H4 (cell line): Measurements from ENCODE around the gene PACSIN2. TPM values are rescaled to one million over a fixed set of nuclear protein-coding genes. Genes with fewer than 3 reads are reported as not detected.
"Not testable (repeated sequence)": the region's sequence is repeated elsewhere in the genome, so short reads cannot be mapped to it uniquely, and the experiment has no call there.

Source experiments
- DNase-seq: peaks from one replicate; pipeline ENCODE4 v3.0.0-alpha.2; 2015; ENCODE audit warnings: low spot score
- total RNA-seq: library from RNA; depleted of rRNA; stranded (reverse); fragments of >200 nt; shearing (Covaris generic); gene quantifications from 2 replicates; pipeline ENCODE4 v1.2.3, GENCODE V29; 2014

Gene PACSIN2
- total RNA-seq, 1 experiment from 2014 or later: 52.4 TPM

DNA sequence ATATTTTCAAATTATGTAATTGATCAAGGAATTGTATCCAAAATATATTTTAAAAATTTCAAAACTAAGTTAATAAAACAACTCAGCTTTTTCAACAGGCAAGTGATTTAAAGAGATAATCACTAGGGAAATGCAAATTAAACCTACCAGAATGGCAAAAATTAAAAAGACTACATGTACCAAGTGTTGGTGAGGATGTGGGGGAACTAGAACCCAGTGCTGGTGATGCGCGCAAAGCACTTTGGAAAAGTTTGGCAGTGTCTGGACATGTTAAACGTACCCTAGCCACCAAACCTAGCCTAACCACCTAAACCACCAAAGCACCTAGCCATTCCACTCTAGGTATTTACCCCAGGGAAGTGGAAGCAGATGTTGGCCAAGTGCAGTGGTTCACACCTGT is 22.9 kb downstream of the PACSIN2 start:
- DNase-seq: no peak

DNA sequence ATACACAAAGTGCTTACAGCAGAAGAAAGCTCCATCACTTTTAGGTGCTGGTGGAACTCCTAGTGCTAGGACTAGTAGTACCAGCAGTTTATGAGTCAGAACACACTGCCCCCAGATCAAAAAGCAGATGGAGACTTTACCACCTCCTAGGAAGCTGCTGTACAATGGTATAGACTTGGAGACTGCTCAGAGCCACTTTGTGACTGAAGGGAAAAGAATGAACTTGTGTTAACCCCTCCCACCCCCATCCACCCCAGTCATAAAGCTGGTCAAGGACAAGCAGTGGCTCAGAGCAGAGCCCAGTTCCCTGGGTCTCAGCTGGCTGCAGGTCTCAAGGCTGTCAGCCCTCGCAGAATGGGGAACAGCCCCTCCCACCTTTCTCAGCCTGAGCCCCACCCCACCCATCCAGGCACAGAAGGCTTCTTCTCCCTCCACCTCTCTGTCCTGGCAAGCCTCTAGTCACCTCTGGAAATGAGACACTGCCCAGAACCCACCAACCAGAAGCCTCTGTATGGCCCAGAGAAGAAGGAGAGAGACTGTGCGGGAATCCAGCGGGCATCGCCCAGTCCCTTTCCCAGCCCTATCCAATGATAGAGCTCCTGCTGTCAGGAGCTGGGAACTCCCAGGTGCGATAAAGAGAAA is 23.8 kb downstream of the PACSIN2 start:
- peak; percentile 40 for DNase-seq

DNA sequence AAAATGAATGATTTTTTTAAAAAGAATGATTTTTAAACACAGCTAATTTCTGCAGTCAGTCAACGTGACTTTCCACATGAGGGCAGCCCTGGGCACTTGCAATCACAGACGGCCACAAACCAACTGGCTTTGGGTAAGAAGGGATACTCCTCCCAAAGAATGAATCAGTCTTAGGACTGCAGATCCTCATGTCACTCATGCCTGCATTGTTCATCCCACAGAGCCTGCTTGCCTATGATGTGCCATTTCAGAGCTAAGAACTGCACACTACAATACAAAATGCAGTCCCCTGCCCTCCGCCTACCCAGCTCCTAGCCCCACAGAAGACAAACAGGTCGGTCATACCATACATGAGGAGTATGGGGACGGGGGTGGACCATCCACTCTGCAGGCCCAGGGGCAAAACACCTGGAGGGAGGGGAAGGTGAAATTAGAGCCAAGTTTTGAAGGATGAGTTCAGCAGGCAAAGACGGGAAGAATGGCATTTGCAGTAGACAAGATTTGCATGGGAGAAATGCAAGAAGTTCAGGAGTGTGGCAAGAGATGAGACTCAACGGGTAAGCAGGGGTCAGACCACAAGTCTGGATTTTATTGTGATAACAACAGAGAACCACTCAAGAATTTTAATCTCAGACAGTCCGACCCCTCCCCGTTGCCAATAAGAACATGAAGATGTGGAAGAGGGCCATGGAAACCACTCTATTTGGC is 24.7 kb downstream of the PACSIN2 start:
- DNase-seq: peak; percentile 84

DNA sequence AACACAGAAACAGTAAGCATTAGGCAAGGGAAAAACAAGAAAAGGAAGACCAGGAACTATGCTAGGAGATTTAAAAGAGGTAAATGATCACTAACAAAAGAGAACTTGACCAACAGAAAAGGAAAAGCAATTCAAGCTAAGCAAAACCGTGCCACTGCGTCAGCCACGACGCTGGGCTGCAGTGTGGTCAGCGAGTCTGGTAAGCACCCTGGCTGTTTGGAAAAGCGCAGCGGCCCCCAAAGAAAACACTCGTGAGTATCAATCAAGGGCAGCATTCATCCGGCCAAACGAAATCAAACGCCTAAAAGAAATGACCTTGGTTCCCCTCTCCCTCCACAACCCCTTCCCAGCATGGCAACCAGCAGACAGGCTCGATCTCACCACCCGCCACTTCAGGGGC is 28.8 kb downstream of the PACSIN2 start:
- DNase-seq: no peak

DNA sequence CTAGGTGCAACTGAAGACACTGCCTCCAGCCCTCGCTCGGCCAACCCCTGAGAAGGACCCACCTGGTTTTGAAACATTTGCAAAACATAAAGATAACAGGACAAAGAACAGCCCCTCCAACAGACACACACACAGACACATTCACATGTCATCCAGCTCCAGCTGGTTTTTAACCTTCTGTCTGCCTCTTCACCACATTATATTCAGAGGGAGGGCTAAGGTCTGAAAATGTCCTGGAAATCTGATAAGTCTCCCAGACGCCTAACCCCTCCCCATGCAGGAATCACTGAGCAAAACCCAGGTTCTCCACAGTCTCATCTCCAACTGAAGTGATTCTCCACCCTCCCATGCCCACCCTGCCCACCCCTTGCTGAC is 29.4 kb downstream of the PACSIN2 start:
- no peak for DNase-seq

DNA sequence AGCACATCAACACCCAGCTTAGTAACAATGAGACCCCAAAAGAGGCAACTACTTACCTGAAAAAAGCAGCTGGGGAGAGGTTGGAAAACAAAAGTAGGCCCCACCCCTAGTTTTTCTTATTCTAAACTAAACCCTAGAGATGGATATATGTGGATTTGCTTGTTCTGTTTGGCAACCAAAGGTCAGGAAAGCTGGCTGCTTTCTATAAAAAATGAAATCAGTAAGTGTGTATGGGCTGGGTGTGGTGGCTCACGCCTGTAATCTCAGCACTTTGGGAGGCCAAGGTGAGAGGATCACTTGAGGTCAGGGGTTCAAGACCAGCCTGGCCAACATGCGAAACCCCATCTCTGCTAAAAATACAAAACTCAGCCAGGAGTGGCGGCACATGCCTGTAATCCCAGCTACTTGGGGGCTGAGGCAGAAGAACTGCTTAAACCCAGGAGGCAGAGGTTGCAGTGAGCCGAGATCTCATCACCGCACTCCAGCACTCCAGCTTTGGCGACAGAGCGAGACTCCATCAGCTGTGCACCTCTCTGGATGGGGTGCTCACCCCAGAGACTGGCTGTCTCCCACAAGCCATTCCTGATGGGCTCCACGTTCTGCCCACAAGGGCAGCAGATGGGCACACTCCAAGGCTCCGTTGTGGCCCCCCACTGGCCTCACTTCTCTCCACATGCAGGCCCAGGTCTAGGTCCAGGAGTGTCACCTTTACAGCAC is 30.0 kb downstream of the PACSIN2 start:
- DNase-seq: no peak

DNA sequence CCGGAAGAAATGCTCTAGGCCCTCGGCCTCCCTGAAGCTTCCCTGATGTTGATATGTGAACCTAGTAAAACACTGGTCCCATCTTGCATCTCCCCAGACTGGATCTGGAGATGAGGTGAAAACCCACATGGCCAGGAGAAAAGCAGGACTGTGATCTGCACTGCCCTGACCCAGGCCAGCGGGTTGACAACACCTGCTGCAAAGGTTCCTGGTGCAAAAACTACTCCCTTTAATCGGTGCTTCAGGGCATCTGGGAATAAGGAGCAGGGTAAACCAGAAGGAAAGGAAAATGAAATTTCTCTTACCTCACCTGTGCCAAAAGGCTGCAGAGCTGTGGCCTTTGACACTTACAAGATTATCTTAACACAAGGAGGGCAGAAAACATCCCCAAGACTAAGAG is 30.6 kb downstream of the PACSIN2 start:
- DNase-seq: no peak

DNA sequence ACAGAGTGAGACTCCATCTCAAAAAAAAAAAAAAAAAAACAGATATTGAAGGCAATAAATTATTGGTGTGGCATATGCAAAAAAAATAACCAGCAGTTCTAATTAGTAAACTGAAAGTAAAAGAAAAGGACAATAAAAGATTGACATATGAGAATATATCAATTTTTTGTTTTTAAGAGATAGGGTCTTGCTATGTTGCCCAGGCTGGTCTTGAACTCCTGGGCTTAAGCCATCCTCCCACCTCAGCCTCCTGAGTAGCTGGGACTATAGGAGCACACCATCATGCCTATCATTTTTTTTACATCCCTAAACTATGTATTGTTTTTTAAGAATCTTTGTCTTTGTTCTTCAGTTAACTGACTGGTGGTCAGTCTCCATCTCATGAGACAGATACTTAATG is 31.5 kb downstream of the PACSIN2 start:
- no peak for DNase-seq

DNA sequence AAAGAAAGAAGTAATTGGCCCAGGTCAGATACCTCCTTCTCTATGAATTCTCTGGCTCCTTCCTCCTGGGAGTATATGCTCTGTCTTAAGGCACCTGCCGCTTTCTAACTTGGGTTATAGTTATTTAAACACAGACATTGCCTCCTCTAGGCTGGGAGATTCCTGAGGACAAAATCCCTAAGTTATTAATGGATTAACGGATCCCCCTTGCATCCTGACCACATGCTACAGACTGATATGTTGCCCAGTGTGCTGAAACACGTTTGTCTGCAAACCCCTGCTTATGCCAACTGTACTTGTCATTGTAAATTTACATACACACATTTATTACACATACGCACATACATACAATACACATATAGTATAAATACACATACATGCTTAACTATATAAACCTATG is 35.3 kb downstream of the PACSIN2 start:
- DNase-seq: no peak

DNA sequence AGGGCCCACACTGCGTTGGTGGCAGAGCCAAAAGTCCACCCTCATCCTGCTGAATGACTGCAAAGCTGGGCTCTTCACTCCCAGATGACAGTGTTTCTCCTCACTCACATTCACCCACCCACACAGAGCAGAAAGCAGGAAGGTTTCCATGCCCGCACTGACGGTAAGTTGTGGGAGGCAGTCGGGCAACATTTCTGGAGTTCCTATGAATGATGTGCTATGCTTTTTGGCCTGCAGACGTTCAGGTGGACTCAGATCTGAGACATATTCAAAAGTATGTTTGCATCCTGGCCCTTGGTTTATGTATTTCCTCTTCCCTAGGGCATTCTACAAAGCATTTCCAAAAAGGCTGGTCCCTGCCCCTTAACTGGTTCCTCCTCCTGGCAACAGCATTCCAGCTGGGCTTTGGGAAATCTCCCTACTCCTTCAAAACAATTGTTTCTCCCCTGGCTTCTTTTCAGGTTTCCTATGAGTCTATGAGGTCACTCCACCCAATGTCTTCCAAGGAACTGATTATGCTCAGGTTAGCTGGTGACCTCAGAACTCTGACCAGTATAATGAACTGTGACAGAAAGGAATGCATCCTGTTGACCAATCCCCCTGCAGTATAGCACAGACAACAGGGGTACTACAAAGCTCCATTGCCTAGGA is 36.4 kb downstream of the PACSIN2 start:
- no peak for DNase-seq

DNA sequence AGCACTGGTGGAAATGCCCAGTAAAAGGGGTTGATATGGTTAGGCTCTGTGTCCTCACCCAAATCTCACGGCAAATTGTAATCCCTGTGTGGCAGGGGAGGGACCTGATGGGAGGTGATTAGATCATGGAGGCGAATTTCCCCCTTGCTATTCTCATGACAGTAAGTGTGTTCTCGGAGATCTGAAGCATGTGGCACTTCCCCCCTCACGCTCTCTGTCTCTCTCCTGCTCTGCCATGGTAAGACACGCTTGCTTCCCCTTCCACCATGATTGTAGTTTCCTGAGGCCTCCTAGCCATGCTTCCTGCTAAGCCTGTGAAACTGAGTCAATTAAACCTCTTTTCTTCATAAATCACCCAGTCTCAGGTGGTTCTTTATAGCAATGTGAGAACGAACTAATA is 37.4 kb downstream of the PACSIN2 start:
- no peak for DNase-seq

DNA sequence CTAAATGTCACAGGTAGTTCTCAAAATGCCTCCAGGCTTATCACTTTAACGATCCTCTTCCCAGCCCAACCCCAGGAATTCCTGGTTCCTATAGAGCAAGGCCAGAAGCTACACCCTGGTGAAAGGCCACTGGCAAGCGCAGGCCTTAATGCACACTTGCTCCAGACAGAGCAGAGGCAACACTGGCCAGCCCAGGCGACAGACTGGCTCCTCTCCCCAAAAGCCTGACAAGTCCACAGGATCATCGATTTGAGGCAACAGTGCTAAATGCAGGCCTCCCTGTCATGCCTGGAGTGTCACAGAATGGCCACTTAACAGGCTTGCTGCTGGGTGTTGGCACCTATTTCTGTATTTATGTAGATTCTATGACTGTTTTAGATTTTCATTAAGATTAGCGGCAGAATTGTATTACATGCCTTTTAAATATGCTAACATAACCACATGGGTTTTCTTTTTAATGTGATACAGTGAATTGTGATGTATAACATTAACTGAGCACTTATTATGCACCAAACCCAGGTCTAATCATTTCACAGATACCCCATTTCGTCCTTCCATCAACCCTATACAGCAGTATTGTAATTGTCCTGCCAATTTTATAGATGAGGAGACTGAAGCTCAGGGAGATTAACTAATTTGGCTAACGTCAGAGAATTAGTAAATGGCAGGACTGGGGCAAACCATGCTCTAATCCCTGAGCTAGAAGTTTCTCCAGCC is 38.6 kb downstream of the PACSIN2 start:
- DNase-seq: no peak

DNA sequence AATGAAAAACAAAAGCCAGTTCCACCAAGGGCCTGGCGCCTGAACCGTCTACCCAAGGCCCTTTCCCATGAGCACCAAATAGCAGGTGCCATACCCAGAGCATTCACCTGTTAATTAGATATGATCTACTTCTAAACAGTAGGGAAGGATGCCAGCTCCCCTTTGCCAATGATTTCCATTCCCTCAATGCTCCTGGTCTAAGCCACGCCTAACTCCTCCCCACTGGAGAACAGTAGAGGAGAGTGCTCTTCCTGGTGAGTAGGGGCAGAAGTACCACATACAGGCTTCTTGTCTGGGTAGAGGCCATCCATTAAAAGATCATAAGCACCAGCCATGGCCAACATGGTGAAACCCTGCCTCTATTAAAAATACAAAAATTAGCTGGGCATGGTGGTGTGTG is 40.7 kb downstream of the PACSIN2 start:
- DNase-seq: no peak

DNA sequence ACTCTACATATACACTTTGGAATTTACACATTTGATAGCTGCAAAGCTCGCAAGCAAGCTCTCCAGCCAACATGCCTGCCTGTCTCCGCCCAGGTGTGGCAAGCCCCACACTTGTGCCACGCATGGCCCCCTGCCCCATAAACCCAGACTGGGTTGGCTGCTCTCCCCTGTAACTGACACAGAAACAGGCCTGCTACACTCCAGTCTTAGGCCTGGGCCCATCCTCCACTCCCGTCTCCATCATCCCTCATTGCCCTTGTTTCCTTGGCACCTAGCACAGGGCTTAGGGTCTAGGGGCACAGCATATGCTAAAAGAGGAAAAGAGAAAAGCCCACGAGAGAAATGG is 41.4 kb downstream of the PACSIN2 start:
- DNase-seq: no peak

DNA sequence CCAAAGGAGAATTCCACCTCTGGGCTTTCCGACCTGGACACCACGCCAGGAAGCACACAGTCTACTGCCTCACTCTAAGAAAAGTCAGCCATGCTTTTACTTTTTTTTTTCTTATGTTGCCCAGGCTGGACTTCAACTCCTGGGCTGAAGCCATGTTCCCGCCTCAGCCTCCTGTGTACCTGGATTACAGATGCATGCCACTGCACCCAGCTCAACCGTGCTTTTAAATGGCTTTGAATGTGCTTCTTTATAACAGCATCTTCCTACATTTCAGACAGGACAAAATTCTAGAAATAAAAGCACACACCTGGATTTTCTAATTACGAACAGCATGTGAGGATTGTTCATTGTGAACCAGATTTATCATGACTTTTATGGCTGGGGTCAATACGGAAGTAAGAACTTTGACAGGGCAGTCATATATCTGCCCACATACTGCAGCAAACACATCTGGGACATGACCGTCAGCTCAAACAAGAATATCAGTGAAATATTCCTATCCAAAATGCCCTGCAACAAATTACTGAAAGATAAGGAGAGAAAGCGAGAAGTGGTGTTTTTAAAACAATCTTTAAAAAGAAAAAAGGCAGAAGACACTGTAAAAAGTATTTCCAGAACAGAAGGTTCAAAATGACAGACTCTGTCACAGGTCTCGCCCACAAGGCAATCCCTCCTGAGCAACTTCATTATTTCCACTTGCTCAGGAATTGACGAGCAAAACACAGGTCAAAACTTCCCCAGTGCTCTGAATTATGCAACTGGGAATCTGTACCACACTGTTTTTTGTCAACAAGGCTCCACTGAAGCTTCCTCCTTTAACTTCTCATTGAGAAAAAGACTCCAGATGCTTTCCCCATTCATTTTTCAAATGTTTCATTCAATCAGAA is 42.1 kb downstream of the PACSIN2 start:
- no peak for DNase-seq

DNA sequence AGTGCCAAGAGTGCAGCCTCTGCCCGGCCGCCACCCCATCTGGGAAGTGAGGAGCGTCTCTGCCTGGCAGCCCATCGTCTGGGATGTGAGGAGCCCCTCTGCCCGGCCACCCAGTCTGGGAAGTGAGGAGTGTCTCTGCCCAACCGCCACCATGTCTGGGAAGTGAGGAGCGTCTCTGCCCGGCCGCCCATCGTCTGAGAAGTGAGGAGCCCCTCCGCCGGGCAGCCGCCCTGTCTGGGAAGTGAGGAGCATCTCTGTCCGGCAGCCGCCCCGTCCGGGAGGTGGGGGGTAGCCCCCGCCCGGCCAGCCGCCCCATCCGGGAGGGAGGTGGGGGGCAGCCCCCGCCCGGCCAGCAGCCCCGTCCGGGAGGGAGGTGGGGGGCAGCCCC is 43.5 kb downstream of the PACSIN2 start:
- DNase-seq: not testable (repeated sequence)

DNA sequence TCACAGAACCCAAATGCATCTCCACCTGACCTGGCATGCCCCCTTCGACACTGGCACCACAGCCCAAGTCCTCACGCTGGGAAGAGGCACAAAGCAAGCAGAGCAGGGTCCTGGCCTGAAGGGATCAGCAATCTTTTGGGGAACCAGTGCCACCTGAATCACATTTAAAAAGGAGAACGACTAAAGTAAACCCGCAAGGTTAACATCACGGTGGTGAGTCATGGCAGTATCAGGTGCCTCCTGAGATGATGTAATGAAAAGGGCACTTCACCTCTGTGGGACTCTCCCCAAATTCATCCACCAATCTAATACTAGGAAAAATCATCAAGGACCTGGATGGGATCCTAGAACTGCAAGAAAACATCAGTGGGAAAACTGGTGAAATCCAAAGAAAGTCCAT is 44.9 kb downstream of the PACSIN2 start:
- no peak for DNase-seq

DNA sequence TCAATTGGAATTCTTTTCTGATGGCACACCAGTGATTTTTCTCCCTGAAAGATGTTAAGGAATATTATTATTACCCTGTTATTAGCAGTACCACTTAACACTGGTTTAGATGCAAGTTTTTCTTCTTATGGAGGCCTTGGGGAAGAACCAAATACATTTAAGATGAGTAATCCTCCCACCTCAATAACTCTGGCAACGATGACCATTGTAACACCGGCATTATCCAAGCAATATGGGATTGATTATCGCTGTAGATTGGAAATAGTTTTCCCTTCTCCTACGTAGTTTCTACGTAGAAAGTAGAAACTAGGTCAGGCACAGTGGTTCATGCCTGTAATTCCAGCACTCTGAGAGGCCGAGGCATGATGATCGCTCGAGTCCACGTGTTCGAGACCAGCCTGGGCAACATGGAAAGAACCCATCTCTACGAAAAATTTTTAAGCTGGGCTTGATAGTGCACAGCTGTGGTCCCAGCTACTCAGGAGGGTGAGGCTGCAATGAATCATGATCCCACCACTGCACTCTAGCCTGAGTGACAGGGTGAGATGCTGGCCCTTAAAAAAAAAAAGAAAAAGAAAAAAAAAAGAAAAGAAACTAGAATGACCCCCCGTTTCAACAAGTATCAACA is 45.5 kb downstream of the PACSIN2 start:
- no peak for DNase-seq

DNA sequence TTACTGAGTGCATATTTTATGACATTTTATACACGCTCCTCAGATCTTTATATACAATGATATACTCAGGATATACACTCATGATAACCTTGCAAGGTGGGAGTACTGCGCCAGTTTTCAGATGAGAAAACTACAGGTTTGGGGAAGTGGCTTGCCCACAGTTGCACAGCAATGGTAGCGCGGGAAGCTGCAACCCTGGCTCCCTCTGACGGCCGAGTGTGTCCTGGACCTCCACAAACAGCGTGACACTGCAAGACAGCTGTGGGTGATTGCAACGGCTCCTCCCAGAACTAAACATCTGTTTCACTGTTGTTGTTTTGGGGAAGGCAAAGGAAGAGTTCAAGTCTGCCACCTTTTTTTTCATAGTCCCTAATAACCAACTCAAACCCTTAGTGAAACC is 47.0 kb downstream of the PACSIN2 start:
- no peak for DNase-seq

DNA sequence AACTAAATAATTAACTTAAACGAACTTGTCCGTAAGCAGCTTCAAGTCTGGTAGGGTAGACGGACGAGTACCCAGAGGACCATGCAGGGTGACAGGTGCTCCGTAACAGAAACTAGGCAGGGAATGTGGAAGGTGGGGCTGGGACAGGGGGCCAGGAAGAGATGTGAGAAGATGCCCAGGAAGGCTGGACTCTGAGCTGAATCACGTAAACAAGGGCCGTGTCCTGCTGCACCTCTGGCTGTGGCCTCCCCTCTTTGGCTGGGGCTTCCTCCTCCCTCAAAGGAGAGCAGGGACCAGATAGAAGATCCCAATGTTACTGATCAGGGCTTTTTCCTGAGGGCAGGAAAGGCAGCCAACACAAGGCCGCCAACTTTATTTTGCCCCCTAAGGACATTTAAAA is 47.9 kb downstream of the PACSIN2 start:
- no peak for DNase-seq

DNA sequence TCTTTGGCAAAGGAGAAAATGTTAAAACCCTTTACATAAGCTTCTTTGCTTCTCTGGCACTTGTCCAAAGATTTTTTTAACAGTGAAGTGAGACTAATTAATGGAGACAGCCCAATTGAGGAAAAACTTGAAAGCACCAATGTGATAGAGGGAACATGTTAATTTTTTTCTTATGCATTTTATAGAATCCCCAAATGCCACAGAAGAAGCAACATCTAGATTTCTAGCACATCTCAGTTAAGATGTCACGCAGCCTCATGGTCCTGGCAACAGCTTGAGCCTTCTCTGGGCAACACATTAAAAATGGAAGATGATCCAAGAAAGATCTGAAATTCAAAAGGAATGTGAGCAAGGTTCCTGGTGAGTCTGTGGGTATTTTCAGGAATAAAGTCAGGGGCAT is 48.5 kb downstream of the PACSIN2 start:
- DNase-seq: no peak
